HepG2 (cell line): ENCODE results near the gene ANKZF1. TPM values are rescaled to one million over a fixed set of nuclear protein-coding genes. Genes with fewer than 3 reads are reported as not detected.
A peak's percentile ranks its signal among the peaks of the same experiment; 100 is the strongest.

ENCODE experiments used
- ARID4A ChIP-seq: sonication (generic); formaldehyde crosslinking; IDR thresholded peaks from 2 replicates; pipeline ENCODE4 v1.5.0; 2020; ENCODE audit warnings: mild to moderate bottlenecking, missing genetic modification reagents, borderline replicate concordance
- BHLHE40 ChIP-seq: IDR thresholded peaks from 2 replicates; pipeline ENCODE4 v1.6.1; 2011; ENCODE audit warnings: low read length, improper control_type of control experiment
- HNF1B ChIP-seq: sonication (generic); formaldehyde crosslinking; IDR thresholded peaks from 2 replicates; pipeline ENCODE4 v1.5.1; 2020; ENCODE audit warnings: mild to moderate bottlenecking, moderate library complexity, missing genetic modification reagents
- KDM5B ChIP-seq: sonication (generic); formaldehyde crosslinking; IDR thresholded peaks from 2 replicates; pipeline ENCODE4 v1.4.0; 2020; ENCODE audit warnings: missing genetic modification reagents, mild to moderate bottlenecking, borderline replicate concordance
- MED8 ChIP-seq: sonication (generic); formaldehyde crosslinking; IDR thresholded peaks from 2 replicates; pipeline ENCODE4 v1.8.1; 2023; ENCODE audit warnings: mild to moderate bottlenecking, missing genetic modification reagents; ENCODE audit not compliant: insufficient replicate concordance
- SALL1 ChIP-seq: sonication (generic); formaldehyde crosslinking; IDR thresholded peaks from 2 replicates; pipeline ENCODE4 v1.8.0; 2022; ENCODE audit warnings: mild to moderate bottlenecking, missing genetic modification reagents
- SNAPC4 ChIP-seq: sonication (generic); formaldehyde crosslinking; IDR thresholded peaks from 2 replicates; pipeline ENCODE4 v1.4.0; 2020; ENCODE audit warnings: mild to moderate bottlenecking, missing genetic modification reagents
- ZBTB33 ChIP-seq: sonication (generic); formaldehyde crosslinking; IDR thresholded peaks from 2 replicates; pipeline ENCODE4 v1.4.0; 2020; ENCODE audit warnings: missing genetic modification reagents
- ZNF251 ChIP-seq: sonication (generic); formaldehyde crosslinking; IDR thresholded peaks from 2 replicates; pipeline ENCODE4 v1.9.0; 2021; ENCODE audit warnings: mild to moderate bottlenecking, missing genetic modification reagents
- ZNF3 ChIP-seq: IDR thresholded peaks from 2 replicates; pipeline ENCODE4 v1.7.0; 2017; ENCODE audit warnings: inconsistent platforms
- ZNF343 ChIP-seq: sonication (generic); formaldehyde crosslinking; IDR thresholded peaks from 2 replicates; pipeline ENCODE4 v1.4.0; 2020; ENCODE audit warnings: mild to moderate bottlenecking, missing genetic modification reagents
- ZNF362 ChIP-seq: sonication (generic); formaldehyde crosslinking; IDR thresholded peaks from 2 replicates; pipeline ENCODE4 v1.4.0; 2020; ENCODE audit warnings: missing genetic modification reagents, mild to moderate bottlenecking, borderline replicate concordance
- ZNF383 ChIP-seq: sonication (generic); formaldehyde crosslinking; IDR thresholded peaks from 2 replicates; pipeline ENCODE4 v1.4.0; 2020; ENCODE audit warnings: missing genetic modification reagents, mild to moderate bottlenecking, borderline replicate concordance
- polyA plus RNA-seq, 8 experiments: library from polyadenylated mRNA; depleted of rRNA in 3 of 8; stranded (reverse) in 7 of 8; unstranded in 1 of 8; fragments of >200 nt; fragmentation: Illumina TruSeq in 4 of 8; extraction: Trizol in 4 of 8; gene quantifications; 2 replicates each; pipeline versions ENCODE4 v1.2.1 to v1.2.3, GENCODE V29; 2011 to 2016; ENCODE audit warnings: low read depth in 4 of 8, missing spikeins in 1 of 8, mixed read lengths in 1 of 8; ENCODE audit not compliant: insufficient read depth in 1 of 8
- total RNA-seq, 5 experiments: library from RNA; depleted of rRNA; stranded (reverse); fragments of >200 nt; fragmentation: Illumina TruSeq; extraction: Trizol; gene quantifications; 2 replicates each; pipeline ENCODE4 v1.2.3, GENCODE V29; 2016; ENCODE audit warnings: low read depth in 1 of 5

The ANKZF1 gene
- total and polyA plus RNA-seq, 2 of the 13 experiments (the other 11 are each of a cell fraction or from before 2014, with no cell fraction given) = 25.3 to 128 TPM

GRCh38 chr2:219207134-219207883 is 22.3 kb upstream of the ANKZF1 start (continued):
- TF ChIP-seq HNF1B (peak; percentile 62; the same call in 1 of the 2 replicates), BHLHE40 (no peak), ZNF343 (CRISPR knock-in tag) (peak; percentile 15; the same call in 1 of the 2 replicates), ZNF362 (CRISPR knock-in tag) (no peak; the same call in 1 of the 2 replicates), ARID4A (CRISPR knock-in tag) (no peak; the same call in 1 of the 2 replicates), KDM5B (CRISPR knock-in tag) (no peak; the same call in 1 of the 2 replicates), ZNF251 (CRISPR knock-in tag) (0 out of 2 replicates have a peak, but pooled peaks have one; percentile 44), SALL1 (peak; percentile 49), ZBTB33 (CRISPR knock-in tag) (no peak), ZNF3 (CRISPR knock-in tag) (no peak), ZNF383 (CRISPR knock-in tag) (no peak), MED8 (no peak), SNAPC4 (CRISPR knock-in tag) (no peak)
